ENCODE data around the gene CYBC1.

The CYBC1 gene

GRCh38 chr17:82450357-82451106 is at the start of gene CYBC1:
Gene CYBC1 (minus strand): TSS chr17:82450752. CDS start chr17:82449254, 1,498 bp downstream.
- ATAC-seq (ENCODE audit: low read depth) (peak; percentile 91), DNase-seq (ENCODE audit: low spot score) (no peak)
- Histone ChIP-seq H3K4me1 (ENCODE audit: insufficient read depth, poor library complexity, severe bottlenecking) (no peaks in the 10 kb centered on the region), H3K27ac (ENCODE audit: poor library complexity, severe bottlenecking) (peak within 1 kb of the TSS; percentile 53), H3K9me3 (ENCODE audit: severe bottlenecking) (no peaks in the 10 kb centered on the region), H3K27me3 (ENCODE audit: insufficient read depth, poor library complexity, severe bottlenecking) (no peaks in the 10 kb centered on the region), H3K4me3 (ENCODE audit: severe bottlenecking) (peak within 1 kb of the TSS; percentile 60), H3K36me3 (ENCODE audit: low read depth) (no peaks in the 10 kb centered on the region)
- TF ChIP-seq CTCF (IDR thresholded peaks at IDR 0.05; ENCODE audit: poor library complexity, severe bottlenecking) = no peak

- H3K27ac ChIP-seq (ENCODE audit: poor library complexity, severe bottlenecking) = peak overlapping the region; percentile 53
- no peak for TF ChIP-seq CTCF (IDR thresholded peaks at IDR 0.05; ENCODE audit: poor library complexity, severe bottlenecking)
- peaks cover 31% of the 10 kb centered on the region for H3K4me1 ChIP-seq (ENCODE audit: insufficient read depth, poor library complexity, severe bottlenecking)
- H3K27me3 ChIP-seq (ENCODE audit: insufficient read depth, poor library complexity, severe bottlenecking) = no peaks in the 10 kb centered on the region
- no peaks in the 10 kb centered on the region for H3K9me3 ChIP-seq (ENCODE audit: severe bottlenecking)
- H3K36me3 ChIP-seq (ENCODE audit: low read depth) = no peaks in the 10 kb centered on the region
- peak overlapping the region; percentile 31 for H3K4me3 ChIP-seq (ENCODE audit: severe bottlenecking)
- ATAC-seq (ENCODE audit: low read depth) = peak; percentile 17; the same call in 2 of the 3 replicates
- DNase-seq (ENCODE audit: low spot score) = no peak
These were observed 47.2 kb upstream of the CYBC1 start for GRCh38 chr17:82497483-82498405.

GRCh38 chr17:82496529-82497434 is 46.2 kb upstream of the CYBC1 start:
- peak; percentile 45 for ATAC-seq (ENCODE audit: low read depth)

More at GRCh38 chr17:82496529-82497434, 46.2 kb upstream of the CYBC1 start:
- Histone ChIP-seq H3K27me3 (ENCODE audit: insufficient read depth, poor library complexity, severe bottlenecking) (no peaks in the 10 kb centered on the region), H3K4me1 (ENCODE audit: insufficient read depth, poor library complexity, severe bottlenecking) (peaks cover 28% of the 10 kb centered on the region), H3K36me3 (ENCODE audit: low read depth) (no peaks in the 10 kb centered on the region), H3K9me3 (ENCODE audit: severe bottlenecking) (no peaks in the 10 kb centered on the region), H3K27ac (ENCODE audit: poor library complexity, severe bottlenecking) (peak overlapping the region; percentile 53), H3K4me3 (ENCODE audit: severe bottlenecking) (peak overlapping the region; percentile 43)
- TF ChIP-seq CTCF (IDR thresholded peaks at IDR 0.05; ENCODE audit: poor library complexity, severe bottlenecking) = no peak
- peak; percentile 97 for DNase-seq (ENCODE audit: low spot score)
